HG02571 (cell line): ENCODE data around the gene PSMD5.

Source experiments
- ATAC-seq: cut with Tn5 transposase; IDR thresholded peaks from one replicate; pipeline ENCODE4 v1.9.1; 2021; ENCODE audit warnings: mild to moderate bottlenecking, moderate library complexity; ENCODE audit not compliant: unreplicated experiment

Gene PSMD5

DNA sequence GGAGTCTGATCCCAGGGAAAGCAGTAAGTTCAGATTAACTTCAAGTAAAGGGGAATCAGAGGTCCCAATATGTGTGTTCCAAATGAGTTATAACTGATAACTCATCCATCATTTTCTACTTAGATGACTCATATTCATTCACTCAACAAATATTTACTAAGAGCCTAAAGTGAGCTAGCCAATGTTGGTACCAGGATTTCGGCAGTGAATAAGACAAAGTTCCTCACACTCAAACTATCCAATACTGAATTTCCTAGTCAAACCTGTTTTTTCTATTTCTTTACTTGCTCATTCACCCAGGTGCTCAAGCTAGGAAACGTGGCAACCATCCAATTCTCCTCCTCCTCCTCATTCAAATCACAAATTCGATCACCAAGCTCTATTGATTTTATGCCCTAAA is 75.3 kb downstream of the PSMD5 start:
- no peak for ATAC-seq
